Bone marrow (tissue), 2 donors: ENCODE data around the gene DCLRE1A.
"Not testable (repeated sequence)": the region's sequence is repeated elsewhere in the genome, so short reads cannot be mapped to it uniquely, and the experiment has no call there.

Experiments used
- DNase-seq, 2 donors: peaks; one replicate each; lab custom pipeline; 2025; lab: John Stamatoyannopoulos, UW

Gene DCLRE1A

GRCh38 chr10:113857210-113857609 is 3.3 kb upstream of the DCLRE1A start:
- DNase-seq, result no peak

GRCh38 chr10:113856563-113856962 is 2.7 kb upstream of the DCLRE1A start:
- DNase-seq, result no peak

DNA sequence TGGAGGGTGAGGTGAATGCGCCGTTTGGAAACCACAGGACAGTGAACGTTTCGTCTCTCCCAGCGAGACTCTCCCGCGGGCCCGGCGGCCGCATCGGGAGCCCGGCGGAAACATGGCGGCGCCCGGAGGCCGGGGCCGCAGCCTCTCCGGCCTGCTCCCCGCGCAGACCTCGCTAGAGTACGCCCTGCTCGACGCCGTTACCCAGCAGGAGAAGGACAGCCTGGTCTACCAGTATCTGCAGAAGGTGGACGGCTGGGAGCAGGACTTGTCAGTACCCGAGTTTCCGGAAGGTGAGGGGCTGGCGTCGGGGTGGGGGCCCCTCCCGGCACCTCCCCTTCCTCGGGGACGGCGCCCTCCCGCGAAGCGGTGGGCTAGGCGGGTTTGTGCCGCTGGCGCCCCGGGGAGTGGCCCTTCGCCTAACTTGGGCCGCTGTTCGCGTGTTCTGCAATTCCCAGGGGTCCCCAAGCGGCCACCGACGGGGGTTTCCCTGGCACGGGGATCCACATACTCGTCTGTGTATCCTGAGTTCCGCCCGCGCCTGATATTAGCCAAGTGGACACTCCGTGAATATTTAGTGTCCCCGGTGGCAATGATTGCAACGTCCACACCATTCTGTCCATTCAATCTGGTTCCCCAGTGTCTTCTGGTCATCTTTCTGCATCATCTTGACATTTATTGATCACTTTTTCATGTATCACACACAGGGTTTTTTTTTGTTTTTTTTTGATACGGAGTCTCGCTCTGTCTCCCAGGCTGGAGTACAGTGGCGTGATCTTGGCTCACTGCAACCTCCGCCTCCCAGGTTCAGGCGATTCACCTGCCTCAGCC is 1.1 kb upstream of the DCLRE1A start:
- DNase-seq, result peak in 1 of 2 donors; percentile 91

DNA sequence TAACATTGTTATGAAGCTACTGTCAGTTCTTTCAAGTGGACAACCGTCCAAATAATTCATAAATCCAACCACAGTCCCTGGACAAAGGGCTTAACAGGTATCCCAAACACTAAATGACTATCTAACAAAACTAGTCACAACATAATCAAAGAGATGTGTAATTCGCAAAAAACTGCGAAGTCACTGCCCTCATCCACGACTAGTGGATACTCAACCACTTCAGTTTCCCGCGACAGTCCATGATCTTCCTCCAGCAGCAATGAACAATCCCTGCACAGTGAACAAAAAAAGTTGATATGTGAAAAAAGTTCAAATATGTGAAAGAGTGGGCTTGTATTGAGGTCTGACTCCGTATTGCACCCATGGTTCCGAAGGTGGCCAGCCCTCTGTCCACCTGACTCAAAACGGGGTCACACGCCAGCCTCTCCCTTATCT is 287 bp downstream of the DCLRE1A start:
- no peak for DNase-seq

DNA sequence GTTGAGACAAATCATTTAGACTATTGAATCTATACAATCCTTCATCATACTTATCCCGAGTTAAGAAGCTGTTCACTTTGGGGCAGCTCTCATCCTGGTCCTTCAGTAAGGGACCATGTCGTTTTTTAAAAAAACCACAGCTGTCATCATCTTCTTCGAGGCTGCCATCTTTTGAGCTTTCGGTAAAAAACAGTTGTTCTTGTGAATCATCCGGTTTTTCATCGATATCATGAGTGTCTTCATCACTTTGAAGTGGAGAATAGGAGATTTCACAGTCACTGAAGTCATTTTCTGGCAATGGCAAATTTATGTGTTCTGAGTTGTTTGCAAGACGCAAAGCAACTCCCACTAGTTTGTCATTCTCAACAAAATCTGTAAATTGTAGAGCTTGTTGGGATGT is 3.9 kb downstream of the DCLRE1A start:
- DNase-seq, result no peak

- DNase-seq, result no peak
These were observed 4.6 kb downstream of the DCLRE1A start for GRCh38 chr10:113849140-113849803.

- DNase-seq, result no peak
These were observed 7.8 kb downstream of the DCLRE1A start for GRCh38 chr10:113846036-113846435.

DNA sequence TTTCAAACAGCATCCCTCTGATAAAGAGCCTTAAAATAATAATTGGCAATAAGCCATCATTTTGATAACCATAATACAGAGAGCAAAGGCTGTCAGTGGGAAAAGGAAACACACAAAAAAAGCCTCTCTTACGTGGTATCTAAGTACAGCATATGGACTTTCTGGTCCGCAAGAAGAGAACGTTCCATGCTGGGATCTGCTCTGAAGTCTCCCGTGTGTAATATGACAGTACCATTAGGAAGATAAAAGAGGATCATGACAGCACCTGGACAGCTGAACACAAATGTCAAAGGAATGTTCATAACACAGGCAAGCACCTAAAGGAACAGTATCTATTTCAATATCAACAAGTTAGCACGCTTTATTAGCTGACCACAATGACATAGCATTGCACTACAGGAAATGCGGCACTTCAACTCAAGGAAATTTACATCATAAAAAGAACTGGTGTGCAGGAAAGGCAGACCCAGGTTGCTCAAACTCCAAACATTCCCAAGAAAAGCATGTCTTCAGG is 9.9 kb downstream of the DCLRE1A start:
- DNase-seq, result peak in 1 of 2 donors; percentile 12

GRCh38 chr10:113842171-113842570 is 11.7 kb downstream of the DCLRE1A start:
- DNase-seq, result no peak

GRCh38 chr10:113828567-113828966 is 25.3 kb downstream of the DCLRE1A start:
- DNase-seq, result not testable (repeated sequence)

DNA sequence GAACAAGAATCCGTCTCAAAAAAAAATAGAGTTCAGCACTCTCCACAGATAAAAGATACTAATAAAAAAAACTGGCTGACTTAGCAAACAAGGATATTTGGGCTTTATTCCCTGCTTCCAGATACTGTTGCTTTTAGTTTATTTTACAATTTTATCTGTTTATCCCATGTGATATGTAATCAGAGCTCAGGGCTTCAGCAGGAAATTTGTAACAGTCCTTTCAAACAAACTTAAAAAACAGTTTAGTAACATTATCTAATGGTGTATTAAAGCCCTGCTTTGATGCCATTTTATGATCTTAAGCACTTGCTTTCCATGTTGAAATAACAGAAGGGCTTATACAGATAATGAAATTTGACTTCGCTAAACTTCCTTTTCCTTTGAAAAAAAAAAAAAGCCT is 28.1 kb downstream of the DCLRE1A start:
- DNase-seq, result no peak

DNA sequence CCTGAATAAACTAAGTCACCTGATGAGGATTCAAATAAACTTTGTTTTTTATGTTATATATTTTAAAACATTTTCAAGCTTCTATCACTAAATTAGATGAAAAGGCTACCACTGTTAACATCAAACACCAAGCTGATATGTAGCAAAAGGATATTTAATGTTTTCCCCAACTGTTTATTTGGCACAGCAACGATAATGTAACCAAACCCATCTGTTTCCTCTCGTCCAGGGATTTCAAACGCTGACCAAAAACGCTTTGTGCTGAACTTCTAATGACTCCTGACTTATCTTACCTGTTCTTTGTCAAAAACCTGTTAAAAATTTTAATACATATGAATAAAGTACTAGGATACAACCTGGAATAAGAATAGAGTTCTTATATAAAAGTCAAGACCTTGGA is 30.5 kb downstream of the DCLRE1A start:
- no peak for DNase-seq

GRCh38 chr10:113822174-113822573 is 31.7 kb downstream of the DCLRE1A start:
- no peak for DNase-seq

DNA sequence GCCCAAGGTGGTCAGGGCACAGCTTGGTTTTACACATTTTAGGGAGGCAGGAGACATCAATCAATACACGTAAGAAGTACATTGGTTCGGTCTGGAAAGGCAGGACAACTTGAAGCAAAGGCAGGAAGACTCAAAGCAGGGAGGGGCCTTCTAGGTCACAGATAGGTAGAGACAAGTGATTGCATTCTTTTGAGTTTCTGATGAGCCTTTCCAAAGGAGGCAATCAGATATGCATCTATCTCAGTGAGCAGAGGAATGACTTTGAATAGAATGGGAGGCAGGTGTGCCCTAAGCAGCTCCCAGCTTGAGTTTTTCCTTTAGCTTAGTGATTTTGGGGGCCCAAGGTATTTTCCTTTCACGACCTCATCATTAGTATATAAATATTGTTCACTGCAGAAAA is 32.6 kb downstream of the DCLRE1A start:
- DNase-seq, result not testable (repeated sequence)

- DNase-seq, result no peak
These were observed 33.4 kb downstream of the DCLRE1A start for GRCh38 chr10:113820507-113820906.

DNA sequence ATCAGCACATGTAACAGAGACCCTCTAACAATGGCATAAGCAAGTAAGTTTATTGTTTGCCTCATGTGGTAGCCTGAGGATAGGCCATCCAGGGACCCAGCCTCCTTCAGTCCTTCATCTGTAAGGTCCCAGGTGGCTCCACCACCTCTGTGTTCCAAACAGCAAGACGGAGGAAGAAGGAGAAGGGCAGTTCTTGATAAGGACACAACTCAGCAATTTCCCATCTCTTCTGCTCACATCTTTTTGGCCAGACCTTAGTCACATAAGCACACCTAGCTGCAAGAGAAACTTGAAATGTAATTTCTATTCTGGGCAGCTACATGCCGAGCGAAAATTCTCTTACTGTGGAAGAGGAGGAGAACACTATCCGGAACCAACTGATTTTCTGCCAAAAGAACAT is 33.9 kb downstream of the DCLRE1A start:
- DNase-seq, result no peak

GRCh38 chr10:113814700-113815099 is 39.2 kb downstream of the DCLRE1A start:
- DNase-seq, result not testable (repeated sequence)

- no peak for DNase-seq
These were observed 45.7 kb downstream of the DCLRE1A start for GRCh38 chr10:113808168-113808567.

- no peak for DNase-seq
These were observed 47.4 kb downstream of the DCLRE1A start for GRCh38 chr10:113806503-113806902.

DNA sequence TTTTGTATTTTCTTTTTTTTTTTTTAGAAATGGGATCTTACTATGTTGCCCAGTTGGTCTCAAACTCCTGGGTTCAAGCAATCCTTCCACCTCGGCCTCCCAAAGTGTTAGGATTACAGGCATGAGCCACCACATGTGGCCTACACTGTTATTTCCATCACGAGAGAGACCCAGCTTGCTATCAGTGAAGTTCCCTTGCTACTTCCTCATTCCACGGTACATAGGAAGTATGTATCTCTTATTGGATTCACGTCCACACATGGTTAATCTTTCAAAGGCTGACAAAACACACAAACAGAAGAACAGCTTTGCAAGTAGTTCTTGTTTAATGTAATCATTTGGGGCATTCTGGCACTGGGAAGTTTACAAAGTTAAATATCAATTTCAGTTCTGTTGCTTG is 50.9 kb downstream of the DCLRE1A start:
- peak in 1 of 2 donors; percentile 26 for DNase-seq

GRCh38 chr10:113801569-113801968 is 52.3 kb downstream of the DCLRE1A start:
- DNase-seq, result no peak

DNA sequence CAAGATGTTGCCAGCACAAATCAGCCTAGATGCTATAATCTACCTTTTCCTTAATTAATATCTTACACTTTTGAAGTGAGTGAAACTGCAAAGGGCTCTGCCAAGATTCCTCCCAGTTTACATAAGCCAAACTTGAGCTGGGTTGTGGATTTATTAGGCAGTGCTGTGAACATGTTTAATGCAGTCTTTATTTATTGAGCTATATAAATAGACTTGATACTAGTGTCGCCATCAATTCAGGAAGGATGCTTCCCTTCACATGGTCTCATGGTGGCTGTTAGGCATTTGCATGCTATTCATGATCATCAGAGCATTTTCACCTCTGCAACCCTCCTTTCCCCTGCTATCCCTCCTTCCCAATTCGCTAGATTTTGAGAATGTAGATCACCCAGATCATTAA is 62.2 kb downstream of the DCLRE1A start:
- DNase-seq, result no peak

GRCh38 chr10:113788604-113789083 is 65.2 kb downstream of the DCLRE1A start:
- DNase-seq, result no peak
